ENCODE results near the gene SCAPER. TPM values are rescaled to one million over a fixed set of nuclear protein-coding genes. Genes with fewer than 3 reads are reported as not detected.

SCAPER gene
- total RNA-seq, 4 donors from 2014 or later: 19.6 to 35.9 (median 31.8) TPM

- no peak overlapping the region for H3K27ac ChIP-seq
- no peak for ATAC-seq
- in situ Hi-C loops (cut with MboI; ENCODE audit: low sequenced_read_pairs in 4 of 4): no loop called here
These were observed 11.2 kb upstream of the SCAPER start for GRCh38 chr15:76916369-76916768.

GRCh38 chr15:76913737-76914136, 8.6 kb upstream of the SCAPER start:
- H3K36me3 ChIP-seq: no peaks in the 10 kb centered on the region
- no peak overlapping the region for H3K4me3 ChIP-seq
- DNase-seq (no peak), ATAC-seq (no peak)
- no peaks in the 10 kb centered on the region for H3K27me3 ChIP-seq
- intact Hi-C loops (cut with DNase I; ENCODE audit: low total_unique reads): no loop called here
- no peaks in the 10 kb centered on the region for H3K9me3 ChIP-seq
- TF ChIP-seq POLR2A (IDR thresholded peaks at IDR 0.05) (no peak), CTCF (IDR thresholded peaks at IDR 0.05 in 4 of 5, conservative IDR thresholded peaks at IDR 0.05 in 1 of 5) (no peak)
- no peaks in the 10 kb centered on the region for H3K4me1 ChIP-seq
- in situ Hi-C loops (cut with MboI; ENCODE audit: low sequenced_read_pairs in 4 of 4): no loop called here
- no peak overlapping the region for H3K27ac ChIP-seq

More at GRCh38 chr15:76916369-76916768, 11.2 kb upstream of the SCAPER start:
- Histone ChIP-seq H3K36me3 (no peaks in the 10 kb centered on the region), H3K9me3 (no peaks in the 10 kb centered on the region), H3K4me1 (no peaks in the 10 kb centered on the region), H3K4me3 (no peak overlapping the region), H3K27me3 (no peaks in the 10 kb centered on the region)
- DNase-seq: no peak
- TF ChIP-seq CTCF (IDR thresholded peaks at IDR 0.05 in 4 of 5, conservative IDR thresholded peaks at IDR 0.05 in 1 of 5) (no peak), POLR2A (IDR thresholded peaks at IDR 0.05) (no peak)
- intact Hi-C loops (cut with DNase I; ENCODE audit: low total_unique reads): no loop called here

GRCh38 chr15:76912430-76912829, 7.3 kb upstream of the SCAPER start:
- intact Hi-C loops (cut with DNase I; ENCODE audit: low total_unique reads): no loop called here
- in situ Hi-C loops (cut with MboI; ENCODE audit: low sequenced_read_pairs in 4 of 4): no loop called here
- H3K4me1 ChIP-seq: no peaks in the 10 kb centered on the region
- no peak overlapping the region for H3K4me3 ChIP-seq
- H3K27ac ChIP-seq: no peak overlapping the region
- no peaks in the 10 kb centered on the region for H3K36me3 ChIP-seq
- DNase-seq: no peak
- no peaks in the 10 kb centered on the region for H3K9me3 ChIP-seq
- H3K27me3 ChIP-seq: no peaks in the 10 kb centered on the region
- no peak for ATAC-seq
- TF ChIP-seq POLR2A (IDR thresholded peaks at IDR 0.05): no peak
- TF ChIP-seq CTCF (IDR thresholded peaks at IDR 0.05 in 4 of 5, conservative IDR thresholded peaks at IDR 0.05 in 1 of 5): no peak

- ATAC-seq: no peak
- peak overlapping the region; percentile 94 to 99 (median 98) for H3K27ac ChIP-seq
- DNase-seq: no peak
- peaks cover 24 to 25% of the 10 kb centered on the region in 2 donors for H3K4me1 ChIP-seq
- in situ Hi-C loops (cut with MboI; ENCODE audit: low sequenced_read_pairs in 4 of 4) (no loop called here), intact Hi-C loops (cut with DNase I; ENCODE audit: low total_unique reads) (loop anchor here (1.0 kb wide), 1 partner anchor 25 kb away; the partner anchor contains the start of gene RCN2)
- H3K4me3 ChIP-seq: peak overlapping the region; percentile 89 to 99 (median 94)
- H3K27me3 ChIP-seq: no peaks in the 10 kb centered on the region
- TF ChIP-seq POLR2A (IDR thresholded peaks at IDR 0.05): no peak
- no peaks in the 10 kb centered on the region for H3K36me3 ChIP-seq
- no peaks in the 10 kb centered on the region for H3K9me3 ChIP-seq
These were observed 715 bp upstream of the SCAPER start for GRCh38 chr15:76905855-76906254.

GRCh38 chr15:76904461-76905012, 603 bp downstream of the SCAPER start:
- in situ Hi-C loops (cut with MboI; ENCODE audit: low sequenced_read_pairs in 4 of 4) (no loop called here), intact Hi-C loops (cut with DNase I; ENCODE audit: low total_unique reads) (loop anchor here (1.0 kb wide), 1 partner anchor 27 kb away; the partner anchor contains the start of gene RCN2)
- ATAC-seq: peak; percentile 71 to 76
- Histone ChIP-seq H3K27me3 (no peaks in the 10 kb centered on the region), H3K36me3 (no peaks in the 10 kb centered on the region), H3K4me3 (peak overlapping the region; percentile 89 to 99 (median 94)), H3K9me3 (no peaks in the 10 kb centered on the region), H3K27ac (peak overlapping the region; percentile 94 to 99 (median 98)), H3K4me1 (peaks cover 24 to 25% of the 10 kb centered on the region in 2 donors)
- peak; percentile 22 to 43 for DNase-seq
- no peak for TF ChIP-seq CTCF (IDR thresholded peaks at IDR 0.05 in 4 of 5, conservative IDR thresholded peaks at IDR 0.05 in 1 of 5)
- no peak for TF ChIP-seq POLR2A (IDR thresholded peaks at IDR 0.05)
